HEK293T (cell line): Measurements from ENCODE around the gene SGMS1.

Experiments used
- FOXA1 ChIP-seq: fragments of 450-650 bp; IDR thresholded peaks from 2 replicates; pipeline ENCODE4 v1.6.1; 2016; ENCODE audit warnings: mild to moderate bottlenecking
- FOXK2 ChIP-seq: fragments of 450-650 bp; IDR thresholded peaks from 2 replicates; pipeline ENCODE4 v1.6.1; 2016; ENCODE audit warnings: mild to moderate bottlenecking

GRCh38 chr10:50373821-50374501, 249.8 kb downstream of the SGMS1 start:
- TF ChIP-seq FOXA1: no peak
- no peak for TF ChIP-seq FOXK2
